Measurements from ENCODE around the gene MYO1H.

The MYO1H gene

GRCh38 chr12:109385339-109386058 is 37.8 kb downstream of the MYO1H start (continued):
- no peak for TF ChIP-seq ZNF488 (tag by site-specific recombination; IDR thresholded peaks at IDR 0.05)
- TF ChIP-seq ZNF433 (tag by site-specific recombination; IDR thresholded peaks at IDR 0.05; ENCODE audit: low read depth): no peak
- no peak for TF ChIP-seq ZNF623 (tag by site-specific recombination; IDR thresholded peaks at IDR 0.05)
- TF ChIP-seq BCL11B (tag by site-specific recombination; IDR thresholded peaks at IDR 0.05; ENCODE audit: low read depth): no peak
- no peak for TF ChIP-seq ZNF621 (tag by site-specific recombination; IDR thresholded peaks at IDR 0.05)
- TF ChIP-seq ZNF24 (tag by site-specific recombination; IDR thresholded peaks at IDR 0.05): no peak
- TF ChIP-seq ZNF473 (tag by site-specific recombination; IDR thresholded peaks at IDR 0.05): no peak
- no peak for TF ChIP-seq ZNF513 (tag by site-specific recombination; IDR thresholded peaks at IDR 0.05)
- TF ChIP-seq PRDM1 (tag by site-specific recombination; IDR thresholded peaks at IDR 0.05): no peak
- no peak for TF ChIP-seq ZBTB8A (tag by site-specific recombination; IDR thresholded peaks at IDR 0.05)
- TF ChIP-seq ZNF398 (tag by site-specific recombination; IDR thresholded peaks at IDR 0.05): no peak
- TF ChIP-seq ZNF18 (tag by site-specific recombination; IDR thresholded peaks at IDR 0.05): no peak
- no peak for TF ChIP-seq ZNF350 (tag by site-specific recombination; IDR thresholded peaks at IDR 0.05)
- peak; percentile 94 for TF ChIP-seq ZNF654 (tag by site-specific recombination; IDR thresholded peaks at IDR 0.05; ENCODE audit: low read depth)
- no peak for TF ChIP-seq HIC1 (tag by site-specific recombination; IDR thresholded peaks at IDR 0.05)
- TF ChIP-seq TCF7L2 (IDR thresholded peaks at IDR 0.05; ENCODE audit: borderline replicate concordance, low read depth, low read length): no peak
- TF ChIP-seq ZNF146 (tag by site-specific recombination; IDR thresholded peaks at IDR 0.05): no peak
- peak; percentile 47; the same call in 1 of the 2 replicates for TF ChIP-seq ZNF449 (tag by site-specific recombination; IDR thresholded peaks at IDR 0.05)
- no peak for TF ChIP-seq ZEB2 (tag by site-specific recombination; IDR thresholded peaks at IDR 0.05)
- TF ChIP-seq CTCF (tag by site-specific recombination; IDR thresholded peaks at IDR 0.05): peak; percentile 65
- no peak for TF ChIP-seq IKZF3 (tag by site-specific recombination; IDR thresholded peaks at IDR 0.05)
- TF ChIP-seq ZNF677 (tag by site-specific recombination; IDR thresholded peaks at IDR 0.05): no peak
- no peak for TF ChIP-seq ZNF626 (tag by site-specific recombination; IDR thresholded peaks at IDR 0.05)
- no peak for TF ChIP-seq TSHZ1 (tag by site-specific recombination; IDR thresholded peaks at IDR 0.05; ENCODE audit: borderline replicate concordance)
